ENCODE measurements around the gene ABCC11.
"Not testable (repeated sequence)": the region's sequence is repeated elsewhere in the genome, so short reads cannot be mapped to it uniquely, and the experiment has no call there.

The ABCC11 gene

GRCh38 chr16:48201515-48202201 is 45.7 kb downstream of the ABCC11 start:
- DNase-seq (ENCODE audit: low read depth), result no peak

GRCh38 chr16:48197294-48197693 is 50.0 kb downstream of the ABCC11 start:
- DNase-seq (ENCODE audit: low read depth), result no peak

- DNase-seq (ENCODE audit: low read depth), result no peak
Measured at GRCh38 chr16:48194828-48195556, 52.3 kb downstream of the ABCC11 start.

GRCh38 chr16:48193846-48194245 is 53.5 kb downstream of the ABCC11 start:
- DNase-seq (ENCODE audit: low read depth), result no peak

- DNase-seq (ENCODE audit: low read depth), result no peak
Measured at GRCh38 chr16:48188449-48189102, 58.8 kb downstream of the ABCC11 start.

GRCh38 chr16:48187779-48188178 is 59.6 kb downstream of the ABCC11 start:
- no peak for DNase-seq (ENCODE audit: low read depth)

GRCh38 chr16:48184681-48185080 is 62.7 kb downstream of the ABCC11 start:
- no peak for DNase-seq (ENCODE audit: low read depth)

GRCh38 chr16:48182979-48183537 is 64.3 kb downstream of the ABCC11 start:
- DNase-seq (ENCODE audit: low read depth), result no peak

- DNase-seq (ENCODE audit: low read depth), result not testable (repeated sequence)
Measured at GRCh38 chr16:48181746-48182520, 65.4 kb downstream of the ABCC11 start.

GRCh38 chr16:48180868-48181480 is 66.4 kb downstream of the ABCC11 start:
- DNase-seq (ENCODE audit: low read depth), result no peak

- no peak for DNase-seq (ENCODE audit: low read depth)
Measured at GRCh38 chr16:48176635-48177408, 70.5 kb downstream of the ABCC11 start.

- no peak for DNase-seq (ENCODE audit: low read depth)
Measured at GRCh38 chr16:48173889-48174288, 73.5 kb downstream of the ABCC11 start.

GRCh38 chr16:48172682-48173081 is 74.7 kb downstream of the ABCC11 start:
- no peak for DNase-seq (ENCODE audit: low read depth)

- DNase-seq (ENCODE audit: low read depth), result no peak
Measured at GRCh38 chr16:48169896-48170295, 77.4 kb downstream of the ABCC11 start.

GRCh38 chr16:48168075-48168474 is 79.3 kb downstream of the ABCC11 start:
- DNase-seq (ENCODE audit: low read depth), result no peak

- DNase-seq (ENCODE audit: low read depth), result not testable (repeated sequence)
Measured at GRCh38 chr16:48166617-48167016, 80.7 kb downstream of the ABCC11 start.

- DNase-seq (ENCODE audit: low read depth), result no peak
Measured at GRCh38 chr16:48165961-48166578, 81.3 kb downstream of the ABCC11 start.

GRCh38 chr16:48164907-48165715 is 82.2 kb downstream of the ABCC11 start:
- DNase-seq (ENCODE audit: low read depth), result peak; percentile 29

GRCh38 chr16:48162839-48163410 is 84.4 kb downstream of the ABCC11 start:
- no peak for DNase-seq (ENCODE audit: low read depth)
